Neural crest cell (in vitro differentiated cells): ENCODE measurements around the gene SLIT3. TPM values are rescaled to one million over a fixed set of nuclear protein-coding genes. Genes with fewer than 3 reads are reported as not detected.
"Not testable (repeated sequence)": the region's sequence is repeated elsewhere in the genome, so short reads cannot be mapped to it uniquely, and the experiment has no call there.

Experiments used
- DNase-seq: peaks from one replicate; pipeline ENCODE4 v3.0.0; 2021; ENCODE audit warnings: low read depth, mixed read lengths, low spot score
- H3K27ac Mint-ChIP-seq: one replicate; pipeline ENCODE4 v1.8.0; 2021; ENCODE audit warnings: mild to moderate bottlenecking, mixed read lengths; ENCODE audit not compliant: unreplicated experiment
- H3K27me3 Mint-ChIP-seq: 2 replicates; pipeline ENCODE4 v1.8.0; 2021; ENCODE audit warnings: low read depth, mild to moderate bottlenecking, mixed read lengths
- H3K36me3 Mint-ChIP-seq: 2 replicates; pipeline ENCODE4 v1.8.0; 2021; ENCODE audit warnings: low read depth, mild to moderate bottlenecking, mixed read lengths
- H3K4me1 Mint-ChIP-seq: 2 replicates; pipeline ENCODE4 v1.8.0; 2021; ENCODE audit warnings: mixed read lengths
- H3K4me3 Mint-ChIP-seq: one replicate; pipeline ENCODE4 v1.8.0; 2021; ENCODE audit warnings: mild to moderate bottlenecking, mixed read lengths
- H3K9me3 Mint-ChIP-seq: 2 replicates; pipeline ENCODE4 v1.8.0; 2021; ENCODE audit warnings: mixed read lengths
- CTCF ChIP-seq: fragments of 200-600 bp; sonication (generic); conservative IDR thresholded peaks from 2 replicates; pipeline ENCODE4 v1.5.0; 2021; ENCODE audit warnings: antibody characterized with exemption, mild to moderate bottlenecking
- total RNA-seq: library from RNA; stranded (reverse); gene quantifications from 2 replicates; pipeline ENCODE4 v1.2.1, GENCODE V29; 2021

Gene SLIT3
- total RNA-seq, 1 donor from 2014 or later, result 13.3 TPM

- Mint-ChIP-seq H3K36me3 (no peaks in the 10 kb centered on the region), H3K27me3 (no peaks in the 10 kb centered on the region), H3K4me1 (peaks cover 9% of the 10 kb centered on the region), H3K4me3 (no peak overlapping the region), H3K27ac (no peak overlapping the region), H3K9me3 (peaks cover 3% of the 10 kb centered on the region)
- no peak for TF ChIP-seq CTCF
- no peak for DNase-seq
These were observed 186.4 kb downstream of the SLIT3 start for GRCh38 chr5:169114466-169115065.

- Mint-ChIP-seq H3K27me3 (no peaks in the 10 kb centered on the region), H3K36me3 (no peaks in the 10 kb centered on the region), H3K4me1 (peaks cover 9% of the 10 kb centered on the region), H3K4me3 (no peak overlapping the region), H3K9me3 (peaks cover 7% of the 10 kb centered on the region), H3K27ac (peak overlapping the region; percentile 46)
- DNase-seq, result no peak
- TF ChIP-seq CTCF, result no peak
These were observed 188.9 kb downstream of the SLIT3 start for GRCh38 chr5:169112016-169112415.

GRCh38 chr5:169106911-169107706, 193.8 kb downstream of the SLIT3 start:
- Mint-ChIP-seq H3K27me3 (no peaks in the 10 kb centered on the region), H3K9me3 (peaks cover 7% of the 10 kb centered on the region), H3K4me3 (no peak overlapping the region), H3K36me3 (no peaks in the 10 kb centered on the region), H3K4me1 (peaks cover 14% of the 10 kb centered on the region), H3K27ac (no peak overlapping the region)
- DNase-seq, result no peak
- no peak for TF ChIP-seq CTCF

- H3K36me3 Mint-ChIP-seq, DNase-seq, H3K27ac Mint-ChIP-seq, H3K27me3 Mint-ChIP-seq, H3K4me1 Mint-ChIP-seq, H3K4me3 Mint-ChIP-seq: not testable (repeated sequence)
- H3K9me3 Mint-ChIP-seq, result peaks cover 12% of the 10 kb centered on the region
These were observed 195.4 kb downstream of the SLIT3 start for GRCh38 chr5:169105582-169105981.

- TF ChIP-seq CTCF, result no peak
- Mint-ChIP-seq H3K36me3 (no peaks in the 10 kb centered on the region), H3K4me3 (no peak overlapping the region), H3K4me1 (peaks cover 9% of the 10 kb centered on the region), H3K27me3 (no peaks in the 10 kb centered on the region), H3K9me3 (peaks cover 12% of the 10 kb centered on the region), H3K27ac (no peak overlapping the region)
- DNase-seq, result no peak
These were observed 195.9 kb downstream of the SLIT3 start for GRCh38 chr5:169104937-169105494.
